Measurements from ENCODE around the gene GET4.

DNA sequence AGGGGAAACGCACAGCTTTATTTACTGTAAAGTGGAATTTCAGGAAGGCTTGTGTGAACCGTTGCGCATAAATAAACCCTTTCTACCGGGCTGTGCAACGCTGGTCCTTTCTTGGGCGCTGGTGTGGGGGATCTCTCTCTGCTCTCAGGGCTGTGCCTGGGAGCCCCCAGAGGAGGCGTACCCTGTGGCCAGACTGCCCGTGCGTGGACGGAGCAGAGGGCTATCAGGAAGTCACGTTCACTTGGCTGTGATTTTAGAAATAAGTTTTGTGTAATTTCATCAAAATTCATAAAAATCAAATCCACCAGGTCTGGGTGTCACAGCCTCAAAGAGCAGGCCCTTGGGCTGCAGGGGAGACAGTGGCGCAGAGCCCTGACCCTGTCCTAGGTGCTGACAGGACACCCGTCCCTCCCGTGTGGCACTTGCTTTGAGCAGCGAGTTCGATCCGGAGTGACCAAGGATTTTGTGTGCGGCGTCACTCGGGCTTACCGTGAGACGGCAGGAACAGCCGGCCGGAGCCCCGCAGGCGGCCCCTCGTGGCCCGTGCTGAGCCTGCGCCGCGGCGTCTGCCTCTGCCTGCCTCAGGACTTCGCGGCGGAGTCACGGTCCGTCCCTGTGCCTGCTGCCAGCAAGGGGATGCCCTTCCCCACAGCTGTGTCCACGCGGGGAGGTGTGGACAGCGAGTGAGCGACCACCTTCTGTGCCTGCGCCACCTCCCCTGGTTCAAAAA is 20.2 kb downstream of the GET4 start:
- TF ChIP-seq POLR2A (IDR thresholded peaks at IDR 0.05; ENCODE audit: low read depth, low read length): no peak
- TF ChIP-seq POLR2AphosphoS5 (IDR thresholded peaks at IDR 0.05; ENCODE audit: low read depth, low read length): no peak
- no peak for TF ChIP-seq TAF1 (IDR thresholded peaks at IDR 0.05; ENCODE audit: low read depth, low read length)
- no peak for TF ChIP-seq PAX5 (IDR thresholded peaks at IDR 0.05; ENCODE audit: insufficient read depth, low read length, severe bottlenecking)
